PFSK-1 (cell line): ENCODE data around the gene PSAP.

ENCODE experiments used
- POLR2AphosphoS5 ChIP-seq: IDR thresholded peaks from 2 replicates; pipeline ENCODE4 v1.6.1; 2012; ENCODE audit warnings: low read depth, mild to moderate bottlenecking, control low read depth, low read length, moderate library complexity
- SIN3A ChIP-seq: IDR thresholded peaks from 2 replicates; pipeline ENCODE4 v1.6.1; 2012; ENCODE audit warnings: mild to moderate bottlenecking, low read length, moderate library complexity, borderline replicate concordance; ENCODE audit not compliant: insufficient read depth
- TAF1 ChIP-seq: IDR thresholded peaks from 2 replicates; pipeline ENCODE4 v1.6.1; 2012; ENCODE audit warnings: low read length, control low read depth, borderline replicate concordance; ENCODE audit not compliant: insufficient read depth
- TF ChIP-seq, protein P1 (sequence below), 2 experiments: IDR thresholded peaks; 2 replicates each; pipeline versions ENCODE4 v1.6.1 to v1.8.0; 2011 to 2012; ENCODE audit warnings: low read depth in 2 of 2, low read length in 2 of 2, control low read depth in 1 of 2, inconsistent platforms in 1 of 2, mild to moderate bottlenecking in 1 of 2, moderate library complexity in 1 of 2; ENCODE audit not compliant: insufficient read depth in 1 of 2

DNA sequence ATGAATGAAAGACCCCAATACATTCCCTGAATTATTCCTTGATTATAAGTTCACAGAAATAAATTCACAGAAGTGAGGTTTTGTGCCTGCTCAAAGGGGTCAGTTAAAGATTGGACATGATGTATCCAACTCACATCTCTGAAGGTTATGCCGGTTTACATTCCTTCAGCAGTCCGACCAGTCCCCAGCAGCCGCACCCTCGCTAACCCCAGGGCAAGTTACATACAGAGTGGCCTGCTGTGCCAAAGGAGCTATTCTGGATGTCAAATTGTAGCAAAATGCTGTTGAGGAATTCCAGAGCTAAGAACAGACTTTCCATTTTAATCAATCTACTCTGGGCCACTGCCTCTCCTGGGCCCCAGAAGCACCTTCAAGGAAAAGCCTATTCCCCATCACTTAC, 20.3 kb downstream of the PSAP start:
- TF ChIP-seq POLR2AphosphoS5: no peak
- TF ChIP-seq, protein P1, sequence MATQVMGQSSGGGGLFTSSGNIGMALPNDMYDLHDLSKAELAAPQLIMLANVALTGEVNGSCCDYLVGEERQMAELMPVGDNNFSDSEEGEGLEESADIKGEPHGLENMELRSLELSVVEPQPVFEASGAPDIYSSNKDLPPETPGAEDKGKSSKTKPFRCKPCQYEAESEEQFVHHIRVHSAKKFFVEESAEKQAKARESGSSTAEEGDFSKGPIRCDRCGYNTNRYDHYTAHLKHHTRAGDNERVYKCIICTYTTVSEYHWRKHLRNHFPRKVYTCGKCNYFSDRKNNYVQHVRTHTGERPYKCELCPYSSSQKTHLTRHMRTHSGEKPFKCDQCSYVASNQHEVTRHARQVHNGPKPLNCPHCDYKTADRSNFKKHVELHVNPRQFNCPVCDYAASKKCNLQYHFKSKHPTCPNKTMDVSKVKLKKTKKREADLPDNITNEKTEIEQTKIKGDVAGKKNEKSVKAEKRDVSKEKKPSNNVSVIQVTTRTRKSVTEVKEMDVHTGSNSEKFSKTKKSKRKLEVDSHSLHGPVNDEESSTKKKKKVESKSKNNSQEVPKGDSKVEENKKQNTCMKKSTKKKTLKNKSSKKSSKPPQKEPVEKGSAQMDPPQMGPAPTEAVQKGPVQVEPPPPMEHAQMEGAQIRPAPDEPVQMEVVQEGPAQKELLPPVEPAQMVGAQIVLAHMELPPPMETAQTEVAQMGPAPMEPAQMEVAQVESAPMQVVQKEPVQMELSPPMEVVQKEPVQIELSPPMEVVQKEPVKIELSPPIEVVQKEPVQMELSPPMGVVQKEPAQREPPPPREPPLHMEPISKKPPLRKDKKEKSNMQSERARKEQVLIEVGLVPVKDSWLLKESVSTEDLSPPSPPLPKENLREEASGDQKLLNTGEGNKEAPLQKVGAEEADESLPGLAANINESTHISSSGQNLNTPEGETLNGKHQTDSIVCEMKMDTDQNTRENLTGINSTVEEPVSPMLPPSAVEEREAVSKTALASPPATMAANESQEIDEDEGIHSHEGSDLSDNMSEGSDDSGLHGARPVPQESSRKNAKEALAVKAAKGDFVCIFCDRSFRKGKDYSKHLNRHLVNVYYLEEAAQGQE (IDR thresholded peaks at IDR 0.05; ENCODE audit: insufficient read depth in 1 of 2, low read depth in 2 of 2, low read length in 2 of 2): no peak
- no peak for TF ChIP-seq SIN3A
- TF ChIP-seq TAF1: no peak
